ENCODE results near the gene KIF21B. TPM values are rescaled to one million over a fixed set of nuclear protein-coding genes. Genes with fewer than 3 reads are reported as not detected.

KIF21B gene
- total RNA-seq, 6 experiments from 2014 or later = 0.75 to 4.4 (median 1.4) TPM

- Histone ChIP-seq H3K27me3 (no peaks in the 10 kb centered on the region), H3K36me3 (no peaks in the 10 kb centered on the region), H3K27ac (no peak overlapping the region), H3K4me1 (no peaks in the 10 kb centered on the region), H3K4me3 (no peak overlapping the region), H3K9me3 (no peaks in the 10 kb centered on the region)
- 29% methylated on average over 12 of the region's 12 CpGs for WGBS (ENCODE audit: insufficient coverage, low coverage, low lambda C conversion rate, missing lambda C conversion rate)
- ATAC-seq = peak in 3 of 4 donors; percentile 25 to 55 (median 49)
- intact Hi-C loops (cut with DNase I) = no loop called here
- TF ChIP-seq CTCF (IDR thresholded peaks at IDR 0.05) (no peak), POLR2A (IDR thresholded peaks at IDR 0.05) (no peak)
- DNase-seq = peak in 1 of 3 donors; percentile 4
Measured at GRCh38 chr1:201036188-201036842, 12.8 kb upstream of the KIF21B start.

DNA sequence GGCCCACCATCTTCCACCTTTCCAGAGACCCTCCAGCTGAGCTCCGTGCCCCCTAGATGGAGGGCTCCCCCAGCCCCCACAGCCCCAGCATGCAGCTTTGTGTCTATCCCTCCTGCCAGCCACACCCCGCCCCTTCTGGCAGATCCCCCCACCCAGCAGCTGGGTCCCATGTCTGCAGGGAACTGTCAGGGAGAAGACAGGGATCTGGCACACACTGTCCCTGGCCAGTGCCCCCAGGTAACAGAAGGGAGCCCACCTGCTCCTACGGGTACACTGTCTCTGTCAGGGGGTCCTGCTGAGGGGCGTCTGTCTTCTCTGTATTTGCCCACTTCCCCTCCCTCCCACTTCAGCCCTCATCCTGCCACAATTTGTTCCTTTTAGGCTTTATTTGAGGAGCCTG, 11.2 kb upstream of the KIF21B start:
- Histone ChIP-seq H3K4me1 (no peaks in the 10 kb centered on the region), H3K27me3 (no peaks in the 10 kb centered on the region), H3K27ac (no peak overlapping the region), H3K4me3 (no peak overlapping the region), H3K36me3 (no peaks in the 10 kb centered on the region), H3K9me3 (no peaks in the 10 kb centered on the region)
- ATAC-seq = no peak
- 60% methylated on average over 1 of the region's 4 CpGs for WGBS (ENCODE audit: insufficient coverage, low coverage, low lambda C conversion rate, missing lambda C conversion rate)
- no peak for DNase-seq
- TF ChIP-seq CTCF (IDR thresholded peaks at IDR 0.05) (no peak), POLR2A (IDR thresholded peaks at IDR 0.05) (no peak)
- intact Hi-C loops (cut with DNase I) = no loop called here

- ATAC-seq = no peak
- Histone ChIP-seq H3K9me3 (no peaks in the 10 kb centered on the region), H3K4me3 (no peak overlapping the region), H3K4me1 (peaks cover 0 to 13% (median 1%) of the 10 kb centered on the region in 4 donors), H3K36me3 (no peaks in the 10 kb centered on the region), H3K27ac (no peak overlapping the region), H3K27me3 (no peaks in the 10 kb centered on the region)
- WGBS (ENCODE audit: insufficient coverage, low coverage, low lambda C conversion rate, missing lambda C conversion rate) = 100% methylated on average over 1 of the region's 1 CpG
- TF ChIP-seq POLR2A (IDR thresholded peaks at IDR 0.05) (no peak), CTCF (IDR thresholded peaks at IDR 0.05) (no peak)
- intact Hi-C loops (cut with DNase I) = no loop called here
- DNase-seq = no peak
Measured at GRCh38 chr1:201032408-201032807, 8.9 kb upstream of the KIF21B start.

DNA sequence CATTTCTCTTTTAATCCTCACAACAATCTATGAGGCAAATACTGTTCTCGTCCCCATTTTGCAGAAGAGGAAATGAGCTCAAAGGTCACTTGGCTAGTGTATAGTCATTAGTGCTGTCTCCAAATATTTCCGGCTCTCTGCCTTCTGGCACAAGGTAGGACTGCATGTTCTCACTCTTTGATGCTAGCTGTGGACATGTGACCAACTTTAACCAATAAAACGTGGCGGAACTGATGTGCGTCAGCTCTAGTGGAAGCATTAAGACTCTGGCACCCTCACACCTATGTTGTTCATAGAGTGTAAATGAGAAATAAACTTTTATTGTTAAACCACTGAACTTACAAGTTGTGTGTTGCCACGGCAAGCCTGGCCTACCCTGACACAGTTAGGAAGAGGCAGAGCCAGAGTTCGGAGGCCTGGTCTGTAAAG, 5.0 kb upstream of the KIF21B start:
- WGBS (ENCODE audit: insufficient coverage, low coverage, low lambda C conversion rate, missing lambda C conversion rate) = 39% methylated on average over 6 of the region's 7 CpGs
- H3K4me1 ChIP-seq = peaks cover 0 to 16% (median 1%) of the 10 kb centered on the region in 4 donors
- no peaks in the 10 kb centered on the region for H3K36me3 ChIP-seq
- TF ChIP-seq CTCF (IDR thresholded peaks at IDR 0.05) (no peak), POLR2A (IDR thresholded peaks at IDR 0.05) (no peak)
- ATAC-seq = peak; percentile 61 to 82 (median 74)
- peak in 1 of 3 donors; percentile 67 for DNase-seq
- H3K9me3 ChIP-seq = no peaks in the 10 kb centered on the region
- H3K4me3 ChIP-seq = no peak overlapping the region
- H3K27me3 ChIP-seq = no peaks in the 10 kb centered on the region
- intact Hi-C loops (cut with DNase I) = no loop called here
- H3K27ac ChIP-seq = peak overlapping the region in 2 of 3 donors; percentile 4 to 21

Measured in right lobe of liver (tissue), 6 donors.